KOPT-K1 (cell line): ENCODE results near the gene FAM237B.
A peak's percentile ranks its signal among the peaks of the same experiment; 100 is the strongest.
"Not testable (repeated sequence)": the region's sequence is repeated elsewhere in the genome, so short reads cannot be mapped to it uniquely, and the experiment has no call there.

Source experiments
- H3K27ac ChIP-seq: fragments of 200-600 bp; sonication (generic); 2 replicates; pipeline ENCODE4 v1.5.1; 2016; ENCODE audit warnings: antibody characterized with exemption, mild to moderate bottlenecking, low read depth, low read length; ENCODE audit not compliant: poor library complexity, severe bottlenecking
- H3K36me3 ChIP-seq: fragments of 200-600 bp; sonication (generic); 2 replicates; pipeline ENCODE4 v1.5.1; 2017; ENCODE audit warnings: antibody characterized with exemption, mild to moderate bottlenecking, low read length, moderate library complexity; ENCODE audit not compliant: insufficient read depth
- H3K9me3 ChIP-seq: fragments of 200-600 bp; sonication (generic); 2 replicates; pipeline ENCODE4 v1.5.1; 2017; ENCODE audit warnings: antibody characterized with exemption, low read length, mild to moderate bottlenecking; ENCODE audit not compliant: insufficient read depth, poor library complexity, severe bottlenecking

Gene FAM237B

GRCh38 chr7:90320801-90321494 lies at the start of gene FAM237B:
FAM237B (minus strand) TSS chr7:90321304; CDS start chr7:90319748, 1,556 bp downstream.
- H3K36me3 ChIP-seq = no peaks in the 10 kb centered on the region

GRCh38 chr7:90351987-90352386 lies 30.9 kb upstream of the FAM237B start:
- H3K9me3 ChIP-seq = peaks cover 14% of the 10 kb centered on the region

More at GRCh38 chr7:90320801-90321494, at the start of gene FAM237B:
- Histone ChIP-seq H3K9me3 (peaks cover 4% of the 10 kb centered on the region), H3K27ac (no peak within 1 kb of the TSS)

GRCh38 chr7:90350032-90350431 lies 28.9 kb upstream of the FAM237B start:
- H3K36me3 ChIP-seq = peaks cover 19% of the 10 kb centered on the region
- not testable (repeated sequence) for H3K9me3 ChIP-seq, H3K27ac ChIP-seq

More at GRCh38 chr7:90351987-90352386, 30.9 kb upstream of the FAM237B start:
- peaks cover 39% of the 10 kb centered on the region for H3K36me3 ChIP-seq
- no peak overlapping the region for H3K27ac ChIP-seq

GRCh38 chr7:90349305-90349704 lies 28.2 kb upstream of the FAM237B start:
- peaks cover 14% of the 10 kb centered on the region for H3K36me3 ChIP-seq
- no peaks in the 10 kb centered on the region for H3K9me3 ChIP-seq
- H3K27ac ChIP-seq = no peak overlapping the region

- H3K27ac ChIP-seq = peak overlapping the region; percentile 85
- H3K9me3 ChIP-seq = no peaks in the 10 kb centered on the region
- H3K36me3 ChIP-seq = no peaks in the 10 kb centered on the region
Observed at GRCh38 chr7:90347759-90348158, 26.7 kb upstream of the FAM237B start.

- no peaks in the 10 kb centered on the region for H3K9me3 ChIP-seq
- no peaks in the 10 kb centered on the region for H3K36me3 ChIP-seq
- H3K27ac ChIP-seq = peak within 1 kb of the TSS; percentile 85
Observed at GRCh38 chr7:90346336-90347125, 25.4 kb upstream of the FAM237B start, which contains the start of gene GTPBP10. GTPBP10 (plus strand) TSS chr7:90346716; CDS start chr7:90346742, 26 bp downstream.

GRCh38 chr7:90345595-90346335 lies 24.7 kb upstream of the FAM237B start:
- H3K27ac ChIP-seq = peak overlapping the region; percentile 85
- no peaks in the 10 kb centered on the region for H3K9me3 ChIP-seq
- H3K36me3 ChIP-seq = no peaks in the 10 kb centered on the region

- Histone ChIP-seq H3K27ac (no peak overlapping the region), H3K36me3 (no peaks in the 10 kb centered on the region), H3K9me3 (no peaks in the 10 kb centered on the region)
Observed at GRCh38 chr7:90345016-90345415, 23.9 kb upstream of the FAM237B start.

- Histone ChIP-seq H3K9me3 (peaks cover 7% of the 10 kb centered on the region), H3K36me3 (no peaks in the 10 kb centered on the region), H3K27ac (no peak overlapping the region)
Observed at GRCh38 chr7:90337106-90337505, 16.0 kb upstream of the FAM237B start.

GRCh38 chr7:90334926-90335325 lies 13.8 kb upstream of the FAM237B start:
- H3K9me3 ChIP-seq = not testable (repeated sequence)

GRCh38 chr7:90334193-90334843 lies 13.2 kb upstream of the FAM237B start:
- H3K9me3 ChIP-seq = peaks cover 7% of the 10 kb centered on the region
- no peaks in the 10 kb centered on the region for H3K36me3 ChIP-seq
- H3K27ac ChIP-seq = no peak overlapping the region

More at GRCh38 chr7:90334926-90335325, 13.8 kb upstream of the FAM237B start:
- H3K36me3 ChIP-seq, H3K27ac ChIP-seq: not testable (repeated sequence)

- peaks cover 4% of the 10 kb centered on the region for H3K9me3 ChIP-seq
- no peaks in the 10 kb centered on the region for H3K36me3 ChIP-seq
- H3K27ac ChIP-seq = no peak overlapping the region
Observed at GRCh38 chr7:90326500-90326899, 5.4 kb upstream of the FAM237B start.

- Histone ChIP-seq H3K36me3 (no peaks in the 10 kb centered on the region), H3K9me3 (peaks cover 4% of the 10 kb centered on the region), H3K27ac (no peak overlapping the region)
Observed at GRCh38 chr7:90322837-90323236, 1.7 kb upstream of the FAM237B start.

GRCh38 chr7:90320418-90320800 lies 695 bp downstream of the FAM237B start:
- Histone ChIP-seq H3K27ac (no peak overlapping the region), H3K9me3 (peaks cover 4% of the 10 kb centered on the region), H3K36me3 (no peaks in the 10 kb centered on the region)
